ENCODE measurements around the gene NOSIP. TPM values are rescaled to one million over a fixed set of nuclear protein-coding genes. Genes with fewer than 3 reads are reported as not detected.

The NOSIP gene
- total RNA-seq, 6 donors from 2014 or later: 30.3 to 72.3 (median 57.9) TPM

DNA sequence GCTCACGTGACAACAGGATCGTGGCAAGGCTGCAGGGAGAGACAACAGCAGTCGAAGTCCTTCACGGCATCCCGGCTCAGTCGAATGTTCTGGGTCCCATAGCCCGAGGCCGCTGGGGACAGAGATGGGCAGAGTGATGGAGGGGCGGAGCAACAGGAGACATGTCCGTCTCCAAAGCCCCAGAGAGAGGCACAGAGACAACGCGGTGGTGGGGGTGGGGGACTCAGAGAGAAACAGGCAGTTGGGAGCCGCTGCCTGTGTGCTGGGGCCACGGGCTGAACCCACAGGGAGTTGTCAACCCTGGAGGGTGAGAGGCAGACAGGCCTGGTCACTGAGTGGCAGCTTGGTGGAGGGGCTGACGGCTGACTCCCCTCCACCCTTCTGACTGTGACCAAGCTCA is 20.4 kb downstream of the NOSIP start:
- no peak for TF ChIP-seq POLR2A (IDR thresholded peaks at IDR 0.05)
- no peak for TF ChIP-seq POLR2AphosphoS5 (IDR thresholded peaks at IDR 0.05)
- TF ChIP-seq, protein P1, sequence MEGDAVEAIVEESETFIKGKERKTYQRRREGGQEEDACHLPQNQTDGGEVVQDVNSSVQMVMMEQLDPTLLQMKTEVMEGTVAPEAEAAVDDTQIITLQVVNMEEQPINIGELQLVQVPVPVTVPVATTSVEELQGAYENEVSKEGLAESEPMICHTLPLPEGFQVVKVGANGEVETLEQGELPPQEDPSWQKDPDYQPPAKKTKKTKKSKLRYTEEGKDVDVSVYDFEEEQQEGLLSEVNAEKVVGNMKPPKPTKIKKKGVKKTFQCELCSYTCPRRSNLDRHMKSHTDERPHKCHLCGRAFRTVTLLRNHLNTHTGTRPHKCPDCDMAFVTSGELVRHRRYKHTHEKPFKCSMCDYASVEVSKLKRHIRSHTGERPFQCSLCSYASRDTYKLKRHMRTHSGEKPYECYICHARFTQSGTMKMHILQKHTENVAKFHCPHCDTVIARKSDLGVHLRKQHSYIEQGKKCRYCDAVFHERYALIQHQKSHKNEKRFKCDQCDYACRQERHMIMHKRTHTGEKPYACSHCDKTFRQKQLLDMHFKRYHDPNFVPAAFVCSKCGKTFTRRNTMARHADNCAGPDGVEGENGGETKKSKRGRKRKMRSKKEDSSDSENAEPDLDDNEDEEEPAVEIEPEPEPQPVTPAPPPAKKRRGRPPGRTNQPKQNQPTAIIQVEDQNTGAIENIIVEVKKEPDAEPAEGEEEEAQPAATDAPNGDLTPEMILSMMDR (IDR thresholded peaks at IDR 0.05): no peak
- no peak for TF ChIP-seq EP300 (IDR thresholded peaks at IDR 0.05)
- no peaks in the 10 kb centered on the region for H3K27me3 ChIP-seq
- peaks cover 26 to 54% (median 46%) of the 10 kb centered on the region in 4 donors for H3K36me3 ChIP-seq
- no peak overlapping the region for H3K4me3 ChIP-seq
- H3K9me3 ChIP-seq: no peaks in the 10 kb centered on the region
- ATAC-seq (ENCODE audit: low FRiP score in 2 of 2): no peak
- peak overlapping the region in 3 of 4 donors; percentile 32 to 73 (median 55) for H3K27ac ChIP-seq
- no peak for DNase-seq
- WGBS, 2 donors: 76 to 82% methylated on average over 13 to 15 of the region's 15 CpGs
- H3K4me1 ChIP-seq: peaks cover 8 to 26% (median 19%) of the 10 kb centered on the region in 4 donors

DNA sequence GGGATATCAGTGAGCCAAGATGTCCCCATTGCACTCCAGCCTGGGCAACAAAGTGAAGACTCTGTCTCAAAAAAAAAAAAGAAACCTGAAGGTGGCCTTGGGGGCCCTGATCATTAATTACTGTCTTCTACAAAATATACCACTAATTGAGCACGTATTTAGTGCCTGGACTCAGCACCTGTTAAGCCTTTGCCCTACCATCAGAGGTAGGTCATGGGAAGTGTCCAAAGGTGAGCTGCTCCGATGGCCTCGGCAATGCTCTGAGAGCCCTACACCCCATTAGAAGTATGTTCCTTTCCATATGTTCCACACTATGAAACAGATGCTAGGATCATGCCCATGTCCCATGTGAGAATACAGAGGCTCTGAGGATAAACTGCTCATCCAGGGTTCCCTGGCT is 20.9 kb downstream of the NOSIP start:
- Histone ChIP-seq H3K36me3 (peaks cover 26 to 58% (median 48%) of the 10 kb centered on the region in 4 donors), H3K4me1 (peaks cover 6 to 28% (median 21%) of the 10 kb centered on the region in 4 donors), H3K27ac (peak overlapping the region in 3 of 4 donors; percentile 32 to 73 (median 55)), H3K9me3 (no peaks in the 10 kb centered on the region), H3K27me3 (no peaks in the 10 kb centered on the region), H3K4me3 (no peak overlapping the region)
- ATAC-seq (ENCODE audit: low FRiP score in 2 of 2): no peak
- DNase-seq: no peak
- 97 to 100% methylated on average over 1 to 3 of the region's 3 CpGs for WGBS, 2 donors
- no peak for TF ChIP-seq POLR2AphosphoS5 (IDR thresholded peaks at IDR 0.05)
- TF ChIP-seq POLR2A (IDR thresholded peaks at IDR 0.05): no peak
- no peak for TF ChIP-seq EP300 (IDR thresholded peaks at IDR 0.05)
- TF ChIP-seq, protein P1 (IDR thresholded peaks at IDR 0.05): no peak

DNA sequence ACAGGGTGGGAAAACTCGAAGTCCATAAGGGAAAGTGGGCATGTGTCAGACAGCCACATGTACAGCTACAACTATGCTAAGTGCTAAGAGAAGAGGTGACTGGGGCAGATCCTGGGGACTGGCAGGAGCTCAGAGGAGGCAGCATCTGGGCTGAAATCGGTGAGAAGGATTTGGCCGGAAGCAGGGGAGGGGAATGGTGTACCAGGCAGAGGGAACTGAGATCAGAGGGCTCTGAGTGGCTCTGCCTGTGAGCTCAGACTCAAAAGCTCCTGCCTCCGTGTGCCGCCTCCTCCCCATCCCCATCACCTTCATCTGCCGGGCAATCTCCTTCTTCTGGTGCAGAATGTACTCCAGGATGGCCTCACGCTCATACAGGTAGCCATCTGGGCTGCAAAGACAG is 21.8 kb downstream of the NOSIP start:
- ATAC-seq (ENCODE audit: low FRiP score in 2 of 2): no peak
- peaks cover 24 to 59% (median 49%) of the 10 kb centered on the region in 4 donors for H3K36me3 ChIP-seq

GRCh38 chr19:49557641-49558325 is 22.6 kb downstream of the NOSIP start:
- H3K27me3 ChIP-seq: no peaks in the 10 kb centered on the region
- peaks cover 24 to 59% (median 49%) of the 10 kb centered on the region in 4 donors for H3K36me3 ChIP-seq
- H3K27ac ChIP-seq: no peak overlapping the region
- WGBS, 2 donors: 94 to 95% methylated on average over 16 to 18 of the region's 18 CpGs
- TF ChIP-seq POLR2A (IDR thresholded peaks at IDR 0.05): no peak
- H3K9me3 ChIP-seq: no peaks in the 10 kb centered on the region
- DNase-seq (no peak), ATAC-seq (ENCODE audit: low FRiP score in 2 of 2) (no peak)
- H3K4me1 ChIP-seq: peaks cover 6 to 35% (median 25%) of the 10 kb centered on the region in 4 donors
- no peak overlapping the region for H3K4me3 ChIP-seq

More for the DNA sequence above, 21.8 kb downstream of the NOSIP start:
- no peak for TF ChIP-seq POLR2A (IDR thresholded peaks at IDR 0.05)
- no peak for TF ChIP-seq EP300 (IDR thresholded peaks at IDR 0.05)
- TF ChIP-seq POLR2AphosphoS5 (IDR thresholded peaks at IDR 0.05): no peak
- TF ChIP-seq, protein P1 (IDR thresholded peaks at IDR 0.05): no peak
- H3K4me3 ChIP-seq: no peak overlapping the region
- WGBS, 2 donors: 81 to 87% methylated on average over 6 to 7 of the region's 7 CpGs
- peaks cover 6 to 35% (median 25%) of the 10 kb centered on the region in 4 donors for H3K4me1 ChIP-seq
- no peak for DNase-seq
- no peaks in the 10 kb centered on the region for H3K27me3 ChIP-seq
- H3K27ac ChIP-seq: no peak overlapping the region
- no peaks in the 10 kb centered on the region for H3K9me3 ChIP-seq

DNA sequence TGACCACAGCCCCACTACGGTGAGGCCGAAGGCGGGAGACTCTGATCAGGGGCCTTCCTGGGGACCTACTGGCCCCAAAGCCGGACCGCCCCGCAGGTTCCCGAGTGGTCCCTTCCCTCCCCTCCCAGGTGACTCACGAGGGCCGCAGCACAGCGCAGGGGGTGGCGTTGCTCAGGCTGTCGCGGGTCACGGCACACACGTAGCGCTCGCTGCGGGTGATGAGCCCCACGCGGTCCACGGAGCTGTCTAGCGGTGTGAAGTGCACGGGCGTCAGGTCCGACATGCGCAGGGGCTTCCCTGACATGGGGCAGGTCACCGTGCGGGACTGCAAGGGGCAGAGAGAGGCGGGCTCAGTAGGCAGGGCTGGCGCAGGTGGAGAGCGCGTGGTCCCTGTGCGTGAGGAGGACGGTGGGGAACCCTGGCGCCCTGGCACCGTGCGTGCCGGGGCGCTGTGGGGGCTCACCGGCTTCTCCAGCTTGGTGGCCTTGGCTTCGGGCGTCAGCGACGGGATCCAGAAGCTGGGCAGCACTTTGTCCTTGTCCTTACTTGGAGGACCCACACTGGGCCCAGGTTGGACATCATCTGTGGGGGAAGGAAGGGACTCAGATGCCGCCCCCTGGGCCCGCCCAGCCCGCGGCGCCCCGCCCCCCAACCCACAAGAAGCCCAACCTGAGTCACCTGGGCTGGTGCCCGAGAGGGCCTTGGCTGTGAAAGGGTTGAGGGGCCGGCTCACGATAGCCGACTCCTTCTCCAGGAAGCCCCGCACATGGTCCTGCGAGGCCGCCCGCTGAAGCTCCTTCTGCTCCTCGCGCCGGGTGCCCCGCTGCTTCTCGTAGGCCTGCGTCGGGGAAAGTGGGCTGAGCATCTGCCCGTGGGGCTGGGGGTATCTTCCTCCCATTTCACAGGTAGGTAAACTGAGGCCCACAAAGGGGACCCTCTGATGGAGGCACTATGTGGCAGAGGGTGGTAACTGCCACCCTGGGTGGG is 23.7 kb downstream of the NOSIP start:
- peak; percentile 9 to 16 for ATAC-seq (ENCODE audit: low FRiP score in 2 of 2)
- Histone ChIP-seq H3K36me3 (peaks cover 24 to 59% (median 49%) of the 10 kb centered on the region in 4 donors), H3K27me3 (no peaks in the 10 kb centered on the region), H3K9me3 (no peaks in the 10 kb centered on the region), H3K4me3 (peak overlapping the region in 1 of 4 donors; percentile 17), H3K4me1 (peaks cover 6 to 35% (median 25%) of the 10 kb centered on the region in 4 donors), H3K27ac (peak overlapping the region in 3 of 4 donors; percentile 50 to 65 (median 62))
- TF ChIP-seq EP300 (IDR thresholded peaks at IDR 0.05) (no peak), POLR2A (IDR thresholded peaks at IDR 0.05) (no peak), POLR2AphosphoS5 (IDR thresholded peaks at IDR 0.05) (no peak)
- TF ChIP-seq, protein P1 (IDR thresholded peaks at IDR 0.05): no peak
- peak in 1 of 2 donors; percentile 86 for DNase-seq
- 79 to 88% methylated on average over 12 to 51 of the region's 66 CpGs for WGBS, 2 donors

Measured in upper lobe of left lung (tissue), 6 donors.